Endometrial microvascular endothelial cells (primary cell): ENCODE measurements around the gene SORBS1. TPM values are rescaled to one million over a fixed set of nuclear protein-coding genes. Genes with fewer than 3 reads are reported as not detected.

ENCODE experiments used
- in situ Hi-C: cut with HindIII; loops from 2 replicates; pipeline ENCODE4 v1.10.0; 2017; ENCODE audit warnings: low sequenced_read_pairs, low pct_unique_long_range_greater_than_20kb; ENCODE audit errors: inconsistent ontology term
- total RNA-seq: library from RNA; depleted of rRNA; stranded (reverse); fragments of >200 nt; gene quantifications from one replicate; pipeline ENCODE4 v1.2.3, GENCODE V29; 2015; ENCODE audit errors: inconsistent ontology term

SORBS1 gene
- total RNA-seq, 1 donor from 2014 or later = 4.5 TPM

GRCh38 chr10:95326396-95326795 is 234.8 kb downstream of the SORBS1 start:
- in situ Hi-C loops = no loop called here

- in situ Hi-C loops = no loop called here
These were observed 235.3 kb downstream of the SORBS1 start for GRCh38 chr10:95325863-95326262.

GRCh38 chr10:95324436-95325268 is 236.5 kb downstream of the SORBS1 start:
- in situ Hi-C loops = no loop called here

GRCh38 chr10:95321554-95322301 is 239.4 kb downstream of the SORBS1 start:
- in situ Hi-C loops = no loop called here

- in situ Hi-C loops = no loop called here
These were observed 241.9 kb downstream of the SORBS1 start for GRCh38 chr10:95319239-95319638.

GRCh38 chr10:95315509-95315908 is 245.7 kb downstream of the SORBS1 start:
- in situ Hi-C loops = no loop called here

- in situ Hi-C loops = no loop called here
These were observed 246.8 kb downstream of the SORBS1 start for GRCh38 chr10:95314192-95314918.

- in situ Hi-C loops = no loop called here
These were observed 248.1 kb downstream of the SORBS1 start for GRCh38 chr10:95312986-95313495.

- in situ Hi-C loops = no loop called here
These were observed 248.9 kb downstream of the SORBS1 start for GRCh38 chr10:95312257-95312656.

- in situ Hi-C loops = no loop called here
These were observed 251.2 kb downstream of the SORBS1 start for GRCh38 chr10:95309958-95310357.

- in situ Hi-C loops = no loop called here
These were observed 252.5 kb downstream of the SORBS1 start for GRCh38 chr10:95308389-95309302.

GRCh38 chr10:95306851-95307250 is 254.3 kb downstream of the SORBS1 start:
- in situ Hi-C loops = no loop called here

- in situ Hi-C loops = no loop called here
These were observed 254.9 kb downstream of the SORBS1 start for GRCh38 chr10:95306318-95306650.

GRCh38 chr10:95305606-95306317 is 255.4 kb downstream of the SORBS1 start:
- in situ Hi-C loops = no loop called here

GRCh38 chr10:95304976-95305375 is 256.2 kb downstream of the SORBS1 start:
- in situ Hi-C loops = no loop called here

GRCh38 chr10:95304463-95304862 is 256.7 kb downstream of the SORBS1 start:
- in situ Hi-C loops = no loop called here

GRCh38 chr10:95303950-95304349 is 257.2 kb downstream of the SORBS1 start:
- in situ Hi-C loops = no loop called here

- in situ Hi-C loops = no loop called here
These were observed 257.6 kb downstream of the SORBS1 start for GRCh38 chr10:95303535-95303934.
